HL-60/S4 (cell line): ENCODE data around the gene TULP1.

Source experiments
- in situ Hi-C: fragments of 300-500 bp; cut with MboI; formaldehyde crosslinking; loops from 2 replicates; pipeline ENCODE4 v1.14.3; 2022; ENCODE audit warnings: low sequenced_read_pairs

TULP1 gene

DNA sequence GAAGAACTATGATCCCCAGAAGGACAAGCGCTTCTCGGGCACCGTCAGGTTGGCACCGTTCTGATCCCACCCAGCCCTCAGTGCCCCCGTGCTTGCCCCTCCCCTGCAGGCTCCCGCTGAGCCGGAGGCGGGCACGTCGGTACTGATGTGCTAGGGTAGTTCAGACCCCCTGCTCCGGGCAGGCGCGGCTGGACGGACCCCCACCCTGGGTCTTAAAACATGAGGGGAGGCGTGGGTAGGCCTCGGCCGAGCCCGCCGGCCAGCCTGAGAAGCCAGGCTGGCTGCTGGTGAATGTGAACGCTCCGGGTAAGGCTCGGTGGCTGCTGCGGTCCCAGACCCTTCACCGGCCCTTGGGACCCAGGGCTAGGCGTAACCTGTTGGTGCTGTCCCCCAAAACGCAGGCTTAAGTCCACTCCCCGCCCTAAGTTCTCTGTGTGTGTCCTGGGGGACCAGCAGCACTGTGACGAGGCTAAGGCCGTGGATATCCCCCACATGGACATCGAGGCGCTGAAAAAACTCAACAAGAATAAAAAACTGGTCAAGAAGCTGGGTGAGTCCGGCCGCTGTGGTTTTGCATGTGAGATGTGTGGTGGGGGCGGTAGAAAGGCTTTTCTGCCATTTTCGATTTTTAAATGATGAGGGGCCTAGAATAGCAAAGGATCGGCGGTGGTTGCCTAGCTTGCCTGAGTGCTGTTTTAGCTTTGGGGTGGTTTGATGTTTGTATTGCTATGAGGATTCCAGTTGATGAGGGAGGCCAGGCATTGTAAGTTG lies 43.5 kb downstream of the TULP1 start:
- in situ Hi-C loops: no loop called here

- in situ Hi-C loops: no loop called here
Observed at GRCh38 chr6:35468181-35468979, 44.3 kb downstream of the TULP1 start, which contains the start of gene RPL10A. Gene RPL10A (plus strand): TSS chr6:35468401. CDS start chr6:35468435, 34 bp downstream.

DNA sequence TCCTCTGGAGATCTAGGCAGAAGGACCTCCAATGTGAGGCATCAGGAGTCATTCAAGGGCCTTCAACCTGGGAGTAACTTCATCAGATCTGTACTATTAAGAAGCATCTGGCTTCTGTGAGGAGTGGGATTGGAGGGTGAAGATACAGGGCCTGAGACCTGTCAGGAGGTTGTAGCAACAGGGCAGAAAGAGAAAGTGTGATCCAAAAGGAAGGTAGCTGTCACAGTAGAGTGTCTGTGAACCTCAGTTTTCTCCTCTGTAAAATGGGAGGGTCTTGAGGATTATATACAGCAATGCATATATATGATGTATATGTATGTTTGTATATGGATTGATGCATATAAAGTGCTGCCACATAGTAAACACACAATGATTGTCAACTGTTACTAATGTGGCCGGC lies 47.0 kb downstream of the TULP1 start:
- in situ Hi-C loops: no loop called here

- in situ Hi-C loops: no loop called here
Observed at GRCh38 chr6:35463292-35463691, 49.4 kb downstream of the TULP1 start.

GRCh38 chr6:35461270-35461669 lies 51.4 kb downstream of the TULP1 start:
- in situ Hi-C loops: no loop called here

DNA sequence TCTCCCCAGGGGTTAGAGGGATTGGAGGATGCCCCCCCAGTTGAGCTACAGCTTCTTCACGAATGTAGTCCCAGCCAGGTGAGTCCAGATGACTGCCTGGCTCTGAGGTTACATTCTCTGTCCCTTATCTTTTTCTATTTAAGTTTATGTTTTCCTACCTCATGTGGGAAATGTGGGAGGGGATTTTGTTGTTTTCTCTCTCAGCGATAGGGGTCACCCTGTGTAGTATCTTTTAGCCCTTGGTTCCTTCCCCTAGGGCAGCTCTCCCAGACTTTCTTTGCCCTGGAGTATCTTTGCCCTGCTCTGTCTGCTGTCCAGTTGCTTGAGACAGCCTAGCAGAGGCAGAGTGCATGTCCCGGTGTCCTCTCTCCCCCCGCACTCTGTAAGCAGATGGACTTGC lies 54.8 kb downstream of the TULP1 start:
- in situ Hi-C loops: no loop called here

GRCh38 chr6:35454391-35455110 lies 58.1 kb downstream of the TULP1 start:
- in situ Hi-C loops: loop anchor here (5.0 kb wide), 1 partner anchor 107 kb away; no protein-coding TSS in a partner anchor

GRCh38 chr6:35453236-35453635 lies 59.5 kb downstream of the TULP1 start:
- in situ Hi-C loops: loop anchor here (5.0 kb wide), 1 partner anchor 106 kb away; no protein-coding TSS in a partner anchor

- in situ Hi-C loops: loop anchor here (5.0 kb wide), 1 partner anchor 105 kb away; no protein-coding TSS in a partner anchor
Observed at GRCh38 chr6:35452183-35453090, 60.3 kb downstream of the TULP1 start, which contains the start of gene FANCE. Gene FANCE (plus strand): TSS chr6:35452338. CDS start chr6:35452546, 208 bp downstream.

DNA sequence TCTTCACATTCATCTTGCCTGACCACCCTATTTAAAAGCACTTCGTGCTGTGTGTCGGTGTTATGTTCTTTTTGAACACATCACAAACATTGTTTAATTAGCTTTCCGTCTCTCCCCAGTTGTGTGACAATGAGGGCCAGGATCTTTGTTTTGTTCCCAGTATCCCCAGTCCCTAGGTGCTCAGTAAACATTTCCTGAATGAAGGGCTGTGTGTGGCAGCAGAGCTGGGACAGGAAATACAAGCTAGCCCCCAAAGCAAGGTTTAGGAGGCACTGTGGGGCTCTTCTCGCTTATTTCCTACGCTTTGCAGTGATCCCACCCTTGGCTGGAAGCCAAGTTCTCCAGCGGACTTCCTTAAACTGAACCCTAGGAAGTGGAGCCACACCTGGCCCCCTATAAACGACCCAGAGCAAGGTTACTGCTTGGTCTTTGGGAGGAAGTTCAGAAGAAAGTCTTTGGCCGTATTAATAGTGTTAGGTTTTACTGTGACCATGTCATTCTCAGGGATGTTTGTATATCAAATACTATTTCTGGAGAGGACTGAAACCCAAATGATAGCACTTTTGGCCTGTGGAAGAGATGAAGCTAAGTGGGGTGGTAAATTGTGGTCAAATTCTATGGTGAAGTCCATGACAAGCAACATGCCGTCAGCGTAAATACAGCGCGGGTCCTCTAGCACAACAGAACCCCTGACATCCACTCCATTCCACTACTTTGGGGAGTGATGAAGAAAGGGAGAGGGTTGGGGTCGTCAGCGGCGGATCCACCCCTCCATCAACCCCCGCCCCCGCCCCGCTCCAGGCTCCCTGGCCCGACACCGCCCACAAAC lies 61.1 kb downstream of the TULP1 start:
- in situ Hi-C loops: loop anchor here (5.0 kb wide), 1 partner anchor 104 kb away; no protein-coding TSS in a partner anchor

- in situ Hi-C loops: no loop called here
Observed at GRCh38 chr6:35449287-35449881, 63.3 kb downstream of the TULP1 start.

- in situ Hi-C loops: no loop called here
Observed at GRCh38 chr6:35448191-35448590, 64.5 kb downstream of the TULP1 start.
